SU-DHL-6 (cell line): ENCODE data around the gene ARHGAP29.

Experiments
- H2AFZ ChIP-seq: fragments of 200-600 bp; sonication (generic); 2 replicates; pipeline ENCODE4 v1.6.1; 2014; ENCODE audit warnings: low read depth, mild to moderate bottlenecking, moderate library complexity, mixed read lengths, antibody characterized with exemption, low read length; ENCODE audit not compliant: severe bottlenecking
- H3F3A ChIP-seq: fragments of 200-600 bp; shearing (Covaris generic); 2 replicates; pipeline ENCODE4 v1.6.0; 2016; ENCODE audit warnings: antibody characterized with exemption, mild to moderate bottlenecking; ENCODE audit not compliant: insufficient read depth
- H3K27ac ChIP-seq: fragments of 200-600 bp; sonication (generic); 2 replicates; pipeline ENCODE4 v1.5.1; 2016; ENCODE audit warnings: low read depth, mild to moderate bottlenecking, low read length, moderate library complexity, mixed read lengths
- H3K27me3 ChIP-seq: fragments of 200-600 bp; sonication (generic), shearing (Covaris generic); 2 replicates; pipeline ENCODE4 v1.6.0; 2014; ENCODE audit warnings: mild to moderate bottlenecking, low read length
- H3K36me3 ChIP-seq: fragments of 200-600 bp; sonication (generic); 2 replicates; pipeline ENCODE4 v1.6.1; 2014; ENCODE audit warnings: mild to moderate bottlenecking, low read length, mixed read lengths
- H3K4me2 ChIP-seq: fragments of 300-600, 200-600 bp; shearing (Covaris generic), sonication (generic); 2 replicates; pipeline ENCODE4 v1.6.0; 2014; ENCODE audit warnings: low read length, low read depth, mild to moderate bottlenecking; ENCODE audit not compliant: poor library complexity, severe bottlenecking
- H3K4me3 ChIP-seq: fragments of 200-600 bp; sonication (generic); 2 replicates; pipeline ENCODE4 v1.5.1; 2014; ENCODE audit warnings: antibody characterized with exemption, low read length, mild to moderate bottlenecking, mixed read lengths; ENCODE audit not compliant: insufficient read depth, poor library complexity, severe bottlenecking
- H3K79me2 ChIP-seq: fragments of 200-600 bp; sonication (generic); 2 replicates; pipeline ENCODE4 v1.6.1; 2014; ENCODE audit warnings: mild to moderate bottlenecking, low read length, moderate library complexity; ENCODE audit not compliant: insufficient read depth
- H3K9ac ChIP-seq: fragments of 200-600 bp; sonication (generic); 2 replicates; pipeline ENCODE4 v1.7.0; 2014; ENCODE audit warnings: mild to moderate bottlenecking, low read length
- H3K9me2 ChIP-seq: fragments of 200-600 bp; sonication (generic); replicated peaks from 2 replicates; pipeline ENCODE4 v1.6.1; 2014; ENCODE audit warnings: low read length; ENCODE audit not compliant: insufficient read depth
- H3K9me3 ChIP-seq: fragments of 200-600 bp; sonication (generic); 2 replicates; pipeline ENCODE4 v1.6.1; 2014; ENCODE audit warnings: low read length, mixed read lengths; ENCODE audit not compliant: insufficient read depth
- H4K20me1 ChIP-seq: fragments of 200-600 bp; sonication (generic); 2 replicates; pipeline ENCODE4 v1.6.1; 2014; ENCODE audit warnings: low read depth, mild to moderate bottlenecking, antibody characterized with exemption, low read length, moderate library complexity, mixed read lengths
- CTCF ChIP-seq: fragments of 200-600 bp; sonication (generic); IDR thresholded peaks from one replicate; pipeline ENCODE4 v1.5.1; 2017; ENCODE audit warnings: antibody characterized with exemption, mild to moderate bottlenecking, low read length, moderate library complexity; ENCODE audit not compliant: insufficient read depth, poor library complexity, severe bottlenecking
- EZH2phosphoT487 ChIP-seq: fragments of 200-600 bp; sonication (generic), shearing (Covaris generic); conservative IDR thresholded peaks from 2 replicates; pipeline ENCODE4 v1.6.1; 2018; ENCODE audit warnings: mild to moderate bottlenecking, antibody characterized with exemption, low read length, moderate library complexity, mixed read lengths

Gene ARHGAP29

GRCh38 chr1:94260635-94261387, 23.4 kb upstream of the ARHGAP29 start:
- 0 out of 2 replicates have a peak, but pooled peaks cover 3% of the 10 kb centered on the region for H3K27me3 ChIP-seq

GRCh38 chr1:94259635-94260289, 22.4 kb upstream of the ARHGAP29 start:
- Histone ChIP-seq H3K9ac (no peak overlapping the region), H3K4me3 (no peak overlapping the region)

More at GRCh38 chr1:94260635-94261387, 23.4 kb upstream of the ARHGAP29 start:
- Histone ChIP-seq H3K9me2 (no peaks in the 10 kb centered on the region), H3K4me2 (no peak overlapping the region), H3K9me3 (no peaks in the 10 kb centered on the region), H3K4me3 (no peak overlapping the region), H3F3A (no peaks in the 10 kb centered on the region), H3K79me2 (no peaks in the 10 kb centered on the region), H3K36me3 (no peaks in the 10 kb centered on the region), H3K27ac (no peak overlapping the region), H3K9ac (no peak overlapping the region), H4K20me1 (no peaks in the 10 kb centered on the region), H2AFZ (no peak overlapping the region)
- TF ChIP-seq EZH2phosphoT487 (no peak), CTCF (no peak)

GRCh38 chr1:94258873-94259331, 21.5 kb upstream of the ARHGAP29 start:
- Histone ChIP-seq H3K4me2 (no peak overlapping the region), H3K9ac (no peak overlapping the region), H3K36me3 (no peaks in the 10 kb centered on the region), H3K4me3 (no peak overlapping the region), H3K27me3 (0 out of 2 replicates have a peak, but pooled peaks cover 3% of the 10 kb centered on the region), H3K27ac (no peak overlapping the region), H3F3A (no peaks in the 10 kb centered on the region), H3K9me2 (no peaks in the 10 kb centered on the region), H4K20me1 (no peaks in the 10 kb centered on the region), H3K9me3 (no peaks in the 10 kb centered on the region), H2AFZ (no peak overlapping the region), H3K79me2 (no peaks in the 10 kb centered on the region)
- TF ChIP-seq CTCF (no peak), EZH2phosphoT487 (no peak)

More at GRCh38 chr1:94259635-94260289, 22.4 kb upstream of the ARHGAP29 start:
- Histone ChIP-seq H2AFZ (no peak overlapping the region), H3K79me2 (no peaks in the 10 kb centered on the region), H3K9me2 (no peaks in the 10 kb centered on the region), H4K20me1 (no peaks in the 10 kb centered on the region), H3K4me2 (no peak overlapping the region), H3K27ac (no peak overlapping the region), H3K9me3 (no peaks in the 10 kb centered on the region), H3K27me3 (0 out of 2 replicates have a peak, but pooled peaks cover 3% of the 10 kb centered on the region), H3F3A (no peaks in the 10 kb centered on the region), H3K36me3 (no peaks in the 10 kb centered on the region)
- TF ChIP-seq EZH2phosphoT487 (no peak), CTCF (no peak)
